Stimulated activated CD8-positive, alpha-beta memory T cell treated with anti-CD3 and anti-CD28 coated beads, Interleukin-15, amount 100 ng/mL, for 48 hours (primary cell): ENCODE measurements around the gene CDS2.

ENCODE experiments used
- DNase-seq, 2 donors: peaks; one replicate each; pipeline ENCODE4 v3.0.0-alpha.2; 2020; ENCODE audit warnings: low read depth in 2 of 2

Gene CDS2

GRCh38 chr20:5119435-5120184 lies 7.2 kb upstream of the CDS2 start, which contains the start of gene PCNA:
Gene PCNA (minus strand): TSS chr20:5119958. CDS start chr20:5119798, 160 bp downstream.
- peak; percentile 97 to 98 for DNase-seq

- DNase-seq = no peak
These were observed 6.7 kb upstream of the CDS2 start for GRCh38 chr20:5120185-5120476.

GRCh38 chr20:5122873-5123260 lies 3.9 kb upstream of the CDS2 start:
- DNase-seq = no peak

GRCh38 chr20:5127204-5127858 lies 523 bp downstream of the CDS2 start:
- peak; percentile 54 to 66 for DNase-seq

- no peak for DNase-seq
These were observed 1.1 kb downstream of the CDS2 start for GRCh38 chr20:5127859-5128424.

GRCh38 chr20:5128886-5129285 lies 2.1 kb downstream of the CDS2 start:
- DNase-seq = no peak

GRCh38 chr20:5131502-5131901 lies 4.7 kb downstream of the CDS2 start:
- no peak for DNase-seq

GRCh38 chr20:5133998-5134397 lies 7.2 kb downstream of the CDS2 start:
- DNase-seq = no peak

GRCh38 chr20:5135363-5136012 lies 8.7 kb downstream of the CDS2 start:
- no peak for DNase-seq

GRCh38 chr20:5136096-5136495 lies 9.3 kb downstream of the CDS2 start:
- no peak for DNase-seq

GRCh38 chr20:5140195-5140594 lies 13.4 kb downstream of the CDS2 start:
- no peak for DNase-seq

- no peak for DNase-seq
These were observed 14.8 kb downstream of the CDS2 start for GRCh38 chr20:5141615-5142014.

- DNase-seq = peak in 1 of 2 donors; percentile 10
These were observed 17.0 kb downstream of the CDS2 start for GRCh38 chr20:5143851-5144250.

- DNase-seq = no peak
These were observed 18.7 kb downstream of the CDS2 start for GRCh38 chr20:5145365-5146098.

GRCh38 chr20:5146099-5146668 lies 19.4 kb downstream of the CDS2 start:
- DNase-seq = no peak

- no peak for DNase-seq
These were observed 20.2 kb downstream of the CDS2 start for GRCh38 chr20:5146871-5147592.

- no peak for DNase-seq
These were observed 21.8 kb downstream of the CDS2 start for GRCh38 chr20:5148581-5148980.

GRCh38 chr20:5149892-5150225 lies 23.1 kb downstream of the CDS2 start:
- DNase-seq = no peak

GRCh38 chr20:5150226-5151076 lies 23.6 kb downstream of the CDS2 start:
- no peak for DNase-seq

GRCh38 chr20:5153152-5153467 lies 26.3 kb downstream of the CDS2 start:
- DNase-seq = no peak
